Endothelial cell (in vitro differentiated cells): ENCODE measurements around the gene PCDH8. TPM values are rescaled to one million over a fixed set of nuclear protein-coding genes. Genes with fewer than 3 reads are reported as not detected.
A peak's percentile ranks its signal among the peaks of the same experiment; 100 is the strongest.

Experiments
- DNase-seq: peaks from one replicate; pipeline ENCODE4 v3.0.0; 2021; ENCODE audit warnings: low spot score
- H3K27ac Mint-ChIP-seq: one replicate; pipeline ENCODE4 v1.8.0; 2021; ENCODE audit warnings: mixed read lengths, inconsistent platforms; ENCODE audit not compliant: unreplicated experiment
- H3K27me3 Mint-ChIP-seq: one replicate; pipeline ENCODE4 v1.8.0; 2021; ENCODE audit warnings: mild to moderate bottlenecking, moderate library complexity, mixed read lengths, inconsistent platforms; ENCODE audit not compliant: unreplicated experiment
- H3K36me3 Mint-ChIP-seq: one replicate; pipeline ENCODE4 v1.8.0; 2021; ENCODE audit warnings: mild to moderate bottlenecking, low read depth, mixed read lengths, inconsistent platforms; ENCODE audit not compliant: unreplicated experiment
- H3K4me1 Mint-ChIP-seq: one replicate; pipeline ENCODE4 v1.8.0; 2021; ENCODE audit warnings: mild to moderate bottlenecking, mixed read lengths, inconsistent platforms; ENCODE audit not compliant: unreplicated experiment
- H3K4me3 Mint-ChIP-seq: one replicate; pipeline ENCODE4 v1.8.0; 2021; ENCODE audit warnings: mild to moderate bottlenecking, mixed read lengths, inconsistent platforms; ENCODE audit not compliant: unreplicated experiment
- H3K9me3 Mint-ChIP-seq: one replicate; pipeline ENCODE4 v1.8.0; 2021; ENCODE audit warnings: mixed read lengths, inconsistent platforms; ENCODE audit not compliant: unreplicated experiment
- CTCF ChIP-seq: fragments of 200-600 bp; sonication (generic); IDR thresholded peaks from one replicate; pipeline ENCODE4 v1.5.0; 2021; ENCODE audit warnings: antibody characterized with exemption; ENCODE audit not compliant: unreplicated experiment
- total RNA-seq: library from RNA; stranded (reverse); fragmentation: NEBNext Ultra II Directional; extraction: Animal tissue kit (Norgen Biotek cat#: 25700); gene quantifications from one replicate; pipeline ENCODE4 v1.2.1, GENCODE V29; 2021; ENCODE audit not compliant: unreplicated experiment

PCDH8 gene
- total RNA-seq, 1 donor from 2014 or later: 0.15 TPM

GRCh38 chr13:52847322-52847681, 1.1 kb downstream of the PCDH8 start:
- Mint-ChIP-seq H3K4me1 (peaks cover 22% of the 10 kb centered on the region), H3K27ac (no peak overlapping the region), H3K36me3 (no peaks in the 10 kb centered on the region), H3K9me3 (no peaks in the 10 kb centered on the region), H3K4me3 (no peak overlapping the region), H3K27me3 (peaks cover 35% of the 10 kb centered on the region)
- TF ChIP-seq CTCF: no peak
- peak; percentile 9 for DNase-seq

DNA sequence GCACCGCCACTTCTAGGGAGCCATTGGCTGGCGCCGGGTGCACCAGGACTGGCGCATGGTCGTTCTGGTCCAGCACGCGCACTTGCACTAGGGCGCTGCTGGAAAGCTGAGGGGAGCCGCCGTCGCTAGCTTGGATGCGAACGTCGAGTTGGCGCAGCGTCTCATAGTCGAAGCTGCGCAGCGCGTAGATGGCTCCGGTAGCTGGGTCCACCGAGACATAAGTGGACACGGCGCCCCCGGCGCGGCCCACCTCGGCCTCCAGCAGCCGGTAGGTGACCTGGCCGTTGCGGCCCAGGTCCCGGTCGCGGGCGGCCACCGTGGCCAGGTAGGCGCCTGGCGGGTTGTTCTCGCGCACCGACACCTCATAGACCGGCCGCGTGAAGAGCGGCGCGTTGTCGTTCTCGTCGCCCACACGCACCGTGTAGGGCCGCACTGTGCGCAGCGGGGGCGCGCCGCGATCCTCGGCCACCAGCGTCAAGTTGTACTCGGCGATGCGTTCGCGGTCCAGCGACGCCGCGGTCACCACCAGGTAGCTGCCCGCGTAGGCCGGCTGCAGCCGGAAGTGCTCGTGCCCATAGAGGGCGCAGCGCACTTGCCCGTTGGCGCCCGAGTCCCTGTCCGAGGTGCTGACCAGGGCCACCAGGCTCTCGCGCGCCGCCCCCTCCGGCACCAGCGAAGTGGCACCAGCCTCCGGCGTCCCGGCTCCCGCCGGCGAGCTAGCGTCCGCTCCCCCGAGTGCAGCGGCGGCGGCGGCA, 1.7 kb downstream of the PCDH8 start:
- Mint-ChIP-seq H3K27me3 (peaks cover 35% of the 10 kb centered on the region), H3K4me3 (no peak overlapping the region), H3K27ac (no peak overlapping the region), H3K36me3 (no peaks in the 10 kb centered on the region), H3K9me3 (no peaks in the 10 kb centered on the region), H3K4me1 (peaks cover 21% of the 10 kb centered on the region)
- no peak for TF ChIP-seq CTCF
- peak; percentile 86 for DNase-seq

GRCh38 chr13:52845766-52846566, 2.5 kb downstream of the PCDH8 start:
- Mint-ChIP-seq H3K27me3 (peaks cover 33% of the 10 kb centered on the region), H3K27ac (no peak overlapping the region), H3K36me3 (no peaks in the 10 kb centered on the region), H3K4me1 (peaks cover 19% of the 10 kb centered on the region), H3K4me3 (no peak overlapping the region), H3K9me3 (no peaks in the 10 kb centered on the region)
- DNase-seq: peak; percentile 85
- TF ChIP-seq CTCF: peak; percentile 46

GRCh38 chr13:52845334-52845761, 3.1 kb downstream of the PCDH8 start:
- H3K27ac Mint-ChIP-seq: no peak overlapping the region
- H3K36me3 Mint-ChIP-seq: no peaks in the 10 kb centered on the region
- H3K27me3 Mint-ChIP-seq: peaks cover 30% of the 10 kb centered on the region
- H3K4me3 Mint-ChIP-seq: no peak overlapping the region
- TF ChIP-seq CTCF: no peak
- H3K9me3 Mint-ChIP-seq: no peaks in the 10 kb centered on the region
- peaks cover 19% of the 10 kb centered on the region for H3K4me1 Mint-ChIP-seq
- DNase-seq: peak; percentile 60

GRCh38 chr13:52844836-52845235, 3.6 kb downstream of the PCDH8 start:
- H3K4me1 Mint-ChIP-seq: peaks cover 15% of the 10 kb centered on the region
- no peak for DNase-seq
- peaks cover 25% of the 10 kb centered on the region for H3K27me3 Mint-ChIP-seq
- no peaks in the 10 kb centered on the region for H3K9me3 Mint-ChIP-seq
- H3K27ac Mint-ChIP-seq: no peak overlapping the region
- TF ChIP-seq CTCF: no peak
- no peaks in the 10 kb centered on the region for H3K36me3 Mint-ChIP-seq
- H3K4me3 Mint-ChIP-seq: no peak overlapping the region
